Fibroblast of villous mesenchyme (primary cell): ENCODE measurements around the gene PATJ. TPM values are rescaled to one million over a fixed set of nuclear protein-coding genes. Genes with fewer than 3 reads are reported as not detected.

Experiments used
- DNase-seq: peaks from one replicate; pipeline ENCODE4 v3.0.0-alpha.2; 2010; ENCODE audit warnings: low read depth
- H3K4me3 ChIP-seq: 2 replicates; pipeline ENCODE4 v1.5.1; 2011; ENCODE audit warnings: low read depth, mild to moderate bottlenecking, low read length
- CTCF ChIP-seq: IDR thresholded peaks from 2 replicates; pipeline ENCODE4 v1.5.1; 2012; ENCODE audit warnings: low read depth, mild to moderate bottlenecking, low read length; ENCODE audit not compliant: insufficient read depth
- total RNA-seq: library from RNA; depleted of rRNA; stranded (reverse); fragments of >200 nt; gene quantifications from 2 replicates; pipeline ENCODE4 v1.2.3, GENCODE V29; 2012

Gene PATJ
- total RNA-seq, 1 donor = 9.5 TPM

GRCh38 chr1:61925591-61926298, 183.5 kb downstream of the PATJ start:
- no peak overlapping the region for H3K4me3 ChIP-seq
- TF ChIP-seq CTCF = no peak
- no peak for DNase-seq

GRCh38 chr1:61926597-61926996, 184.3 kb downstream of the PATJ start:
- no peak for TF ChIP-seq CTCF
- H3K4me3 ChIP-seq = no peak overlapping the region
- no peak for DNase-seq

GRCh38 chr1:61930116-61930645, 187.9 kb downstream of the PATJ start:
- no peak for TF ChIP-seq CTCF
- no peak overlapping the region for H3K4me3 ChIP-seq
- DNase-seq = no peak

- TF ChIP-seq CTCF = no peak
- DNase-seq = no peak
- H3K4me3 ChIP-seq = no peak overlapping the region
Observed at GRCh38 chr1:61931587-61932279, 189.5 kb downstream of the PATJ start.

GRCh38 chr1:61935516-61935915, 193.2 kb downstream of the PATJ start:
- no peak for TF ChIP-seq CTCF
- no peak overlapping the region for H3K4me3 ChIP-seq
- DNase-seq = no peak

GRCh38 chr1:61936839-61937238, 194.6 kb downstream of the PATJ start:
- no peak for TF ChIP-seq CTCF
- no peak for DNase-seq
- no peak overlapping the region for H3K4me3 ChIP-seq
